ENCODE results near the gene SOX18.
A peak's percentile ranks its signal among the peaks of the same experiment; 100 is the strongest.

SOX18 gene

GRCh38 chr20:64067733-64068307 is 18.4 kb upstream of the SOX18 start:
- DNase-seq (ENCODE audit: low read depth): no peak

GRCh38 chr20:64067005-64067632 is 17.7 kb upstream of the SOX18 start:
- DNase-seq (ENCODE audit: low read depth): no peak

- DNase-seq (ENCODE audit: low read depth): peak; percentile 61
Measured at GRCh38 chr20:64065974-64066343, 16.5 kb upstream of the SOX18 start.

- no peak for DNase-seq (ENCODE audit: low read depth)
Measured at GRCh38 chr20:64065062-64065973, 15.9 kb upstream of the SOX18 start.

GRCh38 chr20:64064145-64064698 is 14.8 kb upstream of the SOX18 start:
- DNase-seq (ENCODE audit: low read depth): peak; percentile 24

- no peak for DNase-seq (ENCODE audit: low read depth)
Measured at GRCh38 chr20:64063389-64064144, 14.1 kb upstream of the SOX18 start.

GRCh38 chr20:64062596-64063388 is 13.4 kb upstream of the SOX18 start, which contains the start of gene TCEA2:
Gene TCEA2 (plus strand): TSS chr20:64063198. CDS start chr20:64063313, 115 bp downstream.
- DNase-seq (ENCODE audit: low read depth): peak; percentile 95

- no peak for DNase-seq (ENCODE audit: low read depth)
Measured at GRCh38 chr20:64062276-64062595, 12.8 kb upstream of the SOX18 start.

- no peak for DNase-seq (ENCODE audit: low read depth)
Measured at GRCh38 chr20:64058536-64058935, 9.1 kb upstream of the SOX18 start.

GRCh38 chr20:64057628-64058498 is 8.4 kb upstream of the SOX18 start:
- no peak for DNase-seq (ENCODE audit: low read depth)

- no peak for DNase-seq (ENCODE audit: low read depth)
Measured at GRCh38 chr20:64056889-64057627, 7.6 kb upstream of the SOX18 start.

- DNase-seq (ENCODE audit: low read depth): no peak
Measured at GRCh38 chr20:64056639-64056888, 7.1 kb upstream of the SOX18 start.

- DNase-seq (ENCODE audit: low read depth): no peak
Measured at GRCh38 chr20:64055893-64056638, 6.6 kb upstream of the SOX18 start.

- DNase-seq (ENCODE audit: low read depth): no peak
Measured at GRCh38 chr20:64055396-64055892, 6.0 kb upstream of the SOX18 start.

- no peak for DNase-seq (ENCODE audit: low read depth)
Measured at GRCh38 chr20:64053841-64054661, 4.6 kb upstream of the SOX18 start.

- no peak for DNase-seq (ENCODE audit: low read depth)
Measured at GRCh38 chr20:64052987-64053840, 3.8 kb upstream of the SOX18 start.

- DNase-seq (ENCODE audit: low read depth): no peak
Measured at GRCh38 chr20:64052326-64052722, 2.9 kb upstream of the SOX18 start.

All from fibroblast of gingiva (primary cell).